CD4-positive, alpha-beta T cell treated with Interleukin-2 at 100 ng/mL for 4 hours (primary cell): Measurements from ENCODE around the gene PEPD.

Experiments used
- DNase-seq: peaks from one replicate; pipeline ENCODE4 v3.0.0-alpha.2; 2020; ENCODE audit warnings: low spot score

PEPD gene

GRCh38 chr19:33406521-33407139 is 115.0 kb downstream of the PEPD start:
- DNase-seq: peak; percentile 74

GRCh38 chr19:33405553-33406461 is 115.8 kb downstream of the PEPD start:
- no peak for DNase-seq

GRCh38 chr19:33405254-33405552 is 116.4 kb downstream of the PEPD start:
- DNase-seq: no peak

- no peak for DNase-seq
Observed at GRCh38 chr19:33404506-33405253, 116.9 kb downstream of the PEPD start.

- DNase-seq: no peak
Observed at GRCh38 chr19:33403973-33404304, 117.7 kb downstream of the PEPD start.

- no peak for DNase-seq
Observed at GRCh38 chr19:33403221-33403972, 118.2 kb downstream of the PEPD start.

- no peak for DNase-seq
Observed at GRCh38 chr19:33402421-33403220, 119.0 kb downstream of the PEPD start.

GRCh38 chr19:33401683-33402420 is 119.7 kb downstream of the PEPD start:
- DNase-seq: no peak

- DNase-seq: no peak
Observed at GRCh38 chr19:33400856-33401682, 120.5 kb downstream of the PEPD start.

GRCh38 chr19:33399745-33400681 is 121.6 kb downstream of the PEPD start:
- DNase-seq: no peak

- no peak for DNase-seq
Observed at GRCh38 chr19:33399081-33399744, 122.4 kb downstream of the PEPD start.

GRCh38 chr19:33398361-33399060 is 123.1 kb downstream of the PEPD start:
- no peak for DNase-seq

GRCh38 chr19:33397536-33398360 is 123.8 kb downstream of the PEPD start:
- DNase-seq: no peak

- no peak for DNase-seq
Observed at GRCh38 chr19:33396701-33397535, 124.7 kb downstream of the PEPD start.
